NCI-H1048 (cell line): Measurements from ENCODE around the gene ADAMTS9.

Experiments used
- DNase-seq: peaks from one replicate; lab custom pipeline; 2025; lab: John Stamatoyannopoulos, UW

ADAMTS9 gene

GRCh38 chr3:64617610-64618009 lies 70.2 kb downstream of the ADAMTS9 start:
- DNase-seq, result no peak

GRCh38 chr3:64616953-64617352 lies 70.8 kb downstream of the ADAMTS9 start:
- DNase-seq, result no peak

- DNase-seq, result no peak
Observed at GRCh38 chr3:64612916-64613526, 74.8 kb downstream of the ADAMTS9 start.

GRCh38 chr3:64612082-64612860 lies 75.5 kb downstream of the ADAMTS9 start:
- no peak for DNase-seq

GRCh38 chr3:64608741-64609140 lies 79.1 kb downstream of the ADAMTS9 start:
- DNase-seq, result no peak

- no peak for DNase-seq
Observed at GRCh38 chr3:64607032-64607551, 80.7 kb downstream of the ADAMTS9 start.

GRCh38 chr3:64604313-64604712 lies 83.5 kb downstream of the ADAMTS9 start:
- DNase-seq, result no peak

- no peak for DNase-seq
Observed at GRCh38 chr3:64601824-64602223, 86.0 kb downstream of the ADAMTS9 start.

- DNase-seq, result no peak
Observed at GRCh38 chr3:64600246-64600950, 87.4 kb downstream of the ADAMTS9 start.

- DNase-seq, result no peak
Observed at GRCh38 chr3:64599651-64600050, 88.1 kb downstream of the ADAMTS9 start.

- DNase-seq, result no peak
Observed at GRCh38 chr3:64595253-64595694, 92.5 kb downstream of the ADAMTS9 start.

- no peak for DNase-seq
Observed at GRCh38 chr3:64594134-64594533, 93.7 kb downstream of the ADAMTS9 start.

GRCh38 chr3:64593350-64593749 lies 94.5 kb downstream of the ADAMTS9 start:
- no peak for DNase-seq

GRCh38 chr3:64591615-64592014 lies 96.2 kb downstream of the ADAMTS9 start:
- no peak for DNase-seq

- no peak for DNase-seq
Observed at GRCh38 chr3:64588380-64588779, 99.4 kb downstream of the ADAMTS9 start.

- DNase-seq, result no peak
Observed at GRCh38 chr3:64586952-64587351, 100.8 kb downstream of the ADAMTS9 start.

- DNase-seq, result no peak
Observed at GRCh38 chr3:64584179-64584578, 103.6 kb downstream of the ADAMTS9 start.

GRCh38 chr3:64578797-64579196 lies 109.0 kb downstream of the ADAMTS9 start:
- DNase-seq, result no peak

- DNase-seq, result no peak
Observed at GRCh38 chr3:64578062-64578770, 109.6 kb downstream of the ADAMTS9 start.

GRCh38 chr3:64576211-64576775 lies 111.5 kb downstream of the ADAMTS9 start:
- DNase-seq, result no peak

GRCh38 chr3:64575211-64575844 lies 112.5 kb downstream of the ADAMTS9 start:
- no peak for DNase-seq
